GM12875 (cell line): ENCODE results near the gene METTL18.

Source experiments
- H3K4me3 ChIP-seq: one replicate; pipeline ENCODE4 v1.5.1; 2011; ENCODE audit warnings: low read depth, low read length, control low read depth
- TF ChIP-seq, protein P1 (sequence below): IDR thresholded peaks from 2 replicates; pipeline ENCODE4 v1.5.1; 2011; ENCODE audit warnings: low read depth, mild to moderate bottlenecking, control low read depth, inconsistent platforms, low read length, moderate library complexity, borderline replicate concordance; ENCODE audit not compliant: insufficient read depth

Gene METTL18

DNA sequence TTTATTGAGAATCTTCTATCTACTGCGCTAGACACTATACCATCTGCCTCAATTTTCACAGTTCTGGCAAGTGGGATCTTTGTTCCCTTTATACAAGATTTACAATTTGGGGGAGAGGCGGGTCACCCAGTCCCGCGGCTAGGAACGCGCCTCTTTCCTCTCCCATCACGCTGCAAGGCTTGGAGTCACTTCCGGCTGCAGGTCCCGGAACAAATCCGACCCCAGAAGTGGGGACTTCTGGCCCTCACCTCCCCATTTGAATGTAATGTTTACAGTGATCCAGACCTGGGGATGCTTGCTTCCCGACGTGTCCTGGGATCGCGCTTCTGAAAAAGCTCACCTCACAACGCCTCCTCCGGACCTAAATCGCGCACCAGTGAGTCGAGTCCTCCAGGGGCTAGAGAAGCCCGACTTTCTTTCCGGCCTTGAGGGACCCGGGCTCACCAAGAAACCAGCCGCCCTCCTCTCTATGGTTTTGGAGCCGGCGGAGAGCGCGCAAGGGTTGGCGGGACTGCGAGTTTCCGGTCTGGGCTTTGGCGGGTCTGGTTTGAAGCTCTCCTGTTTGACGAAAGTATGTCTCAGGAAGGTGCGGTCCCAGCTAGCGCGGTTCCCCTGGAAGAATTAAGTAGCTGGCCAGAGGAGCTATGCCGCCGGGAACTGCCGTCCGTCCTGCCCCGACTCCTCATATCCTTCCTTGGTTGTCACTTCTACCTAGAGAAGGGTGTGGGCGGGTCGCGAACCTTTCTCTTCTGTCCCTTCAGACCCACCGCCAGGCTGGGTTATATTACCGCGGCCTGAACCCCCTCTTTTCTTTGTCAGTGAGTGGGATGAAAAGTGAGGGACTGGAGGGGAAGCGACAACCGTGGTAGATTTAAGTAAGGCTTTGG lies at the start of gene METTL18:
Gene METTL18 (minus strand): TSS at position 378 of the 887 bp plus-strand sequence. CDS start 1,212 bp downstream, outside the sequence.
- peak within 1 kb of the TSS; percentile 83 for H3K4me3 ChIP-seq
- TF ChIP-seq, protein P1, sequence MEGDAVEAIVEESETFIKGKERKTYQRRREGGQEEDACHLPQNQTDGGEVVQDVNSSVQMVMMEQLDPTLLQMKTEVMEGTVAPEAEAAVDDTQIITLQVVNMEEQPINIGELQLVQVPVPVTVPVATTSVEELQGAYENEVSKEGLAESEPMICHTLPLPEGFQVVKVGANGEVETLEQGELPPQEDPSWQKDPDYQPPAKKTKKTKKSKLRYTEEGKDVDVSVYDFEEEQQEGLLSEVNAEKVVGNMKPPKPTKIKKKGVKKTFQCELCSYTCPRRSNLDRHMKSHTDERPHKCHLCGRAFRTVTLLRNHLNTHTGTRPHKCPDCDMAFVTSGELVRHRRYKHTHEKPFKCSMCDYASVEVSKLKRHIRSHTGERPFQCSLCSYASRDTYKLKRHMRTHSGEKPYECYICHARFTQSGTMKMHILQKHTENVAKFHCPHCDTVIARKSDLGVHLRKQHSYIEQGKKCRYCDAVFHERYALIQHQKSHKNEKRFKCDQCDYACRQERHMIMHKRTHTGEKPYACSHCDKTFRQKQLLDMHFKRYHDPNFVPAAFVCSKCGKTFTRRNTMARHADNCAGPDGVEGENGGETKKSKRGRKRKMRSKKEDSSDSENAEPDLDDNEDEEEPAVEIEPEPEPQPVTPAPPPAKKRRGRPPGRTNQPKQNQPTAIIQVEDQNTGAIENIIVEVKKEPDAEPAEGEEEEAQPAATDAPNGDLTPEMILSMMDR, result no peak

DNA sequence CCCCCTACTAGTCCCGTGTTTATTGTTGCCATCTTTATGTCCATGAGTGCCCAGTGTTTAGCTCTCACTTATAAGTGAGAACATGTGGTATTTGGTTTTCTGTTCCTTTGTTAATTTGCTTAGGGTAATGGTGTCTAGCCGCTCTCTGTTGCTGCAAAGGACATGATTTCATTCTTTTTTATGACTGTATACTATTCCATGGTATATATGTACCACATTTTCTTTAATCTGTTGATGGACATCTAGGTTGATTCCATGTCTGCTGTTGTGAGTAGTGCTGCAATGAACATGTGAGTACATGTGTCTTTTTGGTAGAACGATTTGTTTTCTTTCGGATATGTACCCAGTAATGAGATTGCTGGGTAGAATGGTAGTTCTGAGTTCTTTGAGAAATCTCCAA lies 44.2 kb upstream of the METTL18 start:
- TF ChIP-seq, protein P1, result no peak
- H3K4me3 ChIP-seq, result no peak overlapping the region

DNA sequence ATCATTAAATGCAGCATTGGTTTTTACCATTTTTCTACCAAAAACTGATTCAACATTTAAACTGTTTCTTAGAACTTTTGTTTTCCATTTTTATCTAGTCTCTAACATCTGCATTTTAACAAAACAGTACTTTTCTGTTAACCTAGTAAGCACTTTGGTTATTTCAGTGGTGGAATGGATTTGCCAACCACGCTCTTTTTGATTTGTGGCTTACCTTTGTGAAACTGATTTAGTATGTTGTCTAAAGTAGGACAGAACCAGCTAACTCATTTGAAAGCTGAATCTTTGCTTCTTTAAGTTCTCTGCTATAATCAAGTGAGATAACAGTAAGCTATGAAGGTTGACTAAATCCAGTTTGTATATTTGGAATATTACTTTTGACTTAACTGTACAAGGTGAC lies 41.5 kb upstream of the METTL18 start:
- H3K4me3 ChIP-seq, result no peak overlapping the region
- TF ChIP-seq, protein P1, result no peak

DNA sequence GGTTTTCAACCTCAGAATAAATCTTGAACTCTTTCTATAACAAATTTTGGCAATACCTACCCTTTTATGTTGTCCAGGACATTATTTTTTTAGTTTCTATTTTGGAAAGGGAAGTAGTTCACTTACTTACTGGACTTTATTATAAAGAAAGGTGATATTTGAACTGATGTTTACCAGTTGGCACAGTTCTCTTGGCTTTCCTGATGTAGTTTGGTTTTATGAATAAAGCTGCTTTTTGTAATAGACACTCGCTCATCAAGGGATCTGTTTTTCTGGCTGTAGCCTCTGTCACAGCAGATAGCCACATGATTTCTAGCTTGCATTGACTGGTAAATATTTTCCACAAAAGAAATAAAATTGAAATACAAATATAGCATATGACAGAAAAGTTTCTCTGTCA lies 40.9 kb upstream of the METTL18 start:
- TF ChIP-seq, protein P1, result no peak
- H3K4me3 ChIP-seq, result no peak overlapping the region

DNA sequence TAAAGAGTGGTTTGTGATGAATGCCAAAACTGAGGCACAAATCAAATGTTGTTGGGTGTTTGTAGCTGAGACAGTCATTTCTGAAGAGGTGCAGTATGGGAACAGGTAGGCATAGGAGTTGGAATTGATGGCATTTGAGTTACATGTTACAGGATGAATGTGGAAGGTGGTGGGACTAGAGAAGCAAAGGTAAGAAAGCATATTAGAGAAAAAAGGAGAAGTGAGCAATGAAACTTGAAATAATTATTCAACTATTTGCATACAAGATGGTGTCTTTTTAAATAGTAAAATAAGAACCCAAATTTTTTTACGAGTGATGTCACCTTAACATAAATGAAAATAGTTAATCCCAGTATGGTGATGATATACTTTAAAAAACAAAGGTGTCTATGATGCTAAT lies 40.2 kb upstream of the METTL18 start:
- TF ChIP-seq, protein P1, result no peak
- H3K4me3 ChIP-seq, result no peak overlapping the region

DNA sequence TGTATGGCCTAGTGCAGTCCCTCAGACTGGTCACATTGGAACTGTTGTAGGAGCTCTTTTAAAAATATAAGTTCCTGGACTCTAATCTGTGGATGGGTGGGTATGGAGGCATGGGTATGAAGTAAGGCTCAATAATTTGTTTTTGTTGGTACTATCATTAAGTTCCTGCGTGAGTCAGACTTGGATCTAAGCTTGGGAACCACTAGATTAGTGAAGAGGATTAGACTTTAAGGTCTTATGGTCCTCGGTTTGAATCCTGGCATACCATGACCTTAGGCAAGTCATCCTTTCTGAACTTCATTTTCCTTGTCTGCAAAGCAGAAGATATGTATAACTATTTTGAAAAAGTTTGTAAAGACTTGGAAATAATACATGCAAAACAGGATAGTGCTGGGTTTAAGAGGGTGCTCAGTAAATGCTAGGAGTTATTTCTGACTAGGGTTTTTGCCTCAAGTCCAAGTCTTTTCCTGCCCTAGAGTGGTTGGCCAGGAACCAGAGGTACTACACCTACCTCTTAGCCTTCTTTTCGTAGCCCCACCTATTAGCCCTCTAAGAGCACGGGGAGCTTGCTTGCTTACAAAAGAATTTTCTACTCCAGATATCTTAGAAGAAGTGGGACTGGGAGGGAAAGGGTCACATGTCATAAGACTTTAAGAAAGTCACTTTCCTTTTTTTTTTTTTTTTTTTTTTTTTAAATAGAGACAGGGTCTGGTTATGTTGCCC lies 38.6 kb upstream of the METTL18 start:
- H3K4me3 ChIP-seq, result no peak overlapping the region
- TF ChIP-seq, protein P1, result no peak
